Left lung (tissue), 10 donors: ENCODE results near the gene TMEM204. TPM values are rescaled to one million over a fixed set of nuclear protein-coding genes. Genes with fewer than 3 reads are reported as not detected.

Experiments used
- ATAC-seq: fragments of 200-7000 bp; cut with Tn5 transposase; one replicate; pipeline ENCODE4 v1.9.1; 2020; ENCODE audit warnings: moderate library complexity
- DNase-seq, 4 donors: peaks; one replicate each; pipeline ENCODE4 v3.0.0-alpha.2; 2013 to 2020
- H3K27ac ChIP-seq, 2 donors: fragments of 200-600 bp; sonication (generic) in 1 of 2; one replicate each; pipeline versions ENCODE4 v1.5.0 to v1.8.0; 2020 to 2021
- H3K27me3 ChIP-seq, 2 donors: fragments of 200-600 bp; sonication (generic) in 1 of 2; one replicate each; pipeline versions ENCODE4 v1.5.0 to v1.8.0; 2020 to 2021
- H3K36me3 ChIP-seq, 2 donors: fragments of 200-600 bp; sonication (generic) in 1 of 2; one replicate each; pipeline versions ENCODE4 v1.5.0 to v1.8.0; 2020 to 2021
- H3K4me1 ChIP-seq, 2 donors: fragments of 200-600 bp; one replicate each; pipeline ENCODE4 v1.8.0; 2021
- H3K4me3 ChIP-seq, 2 donors: fragments of 200-600 bp; sonication (generic) in 1 of 2; one replicate each; pipeline versions ENCODE4 v1.5.0 to v1.8.0; 2020 to 2021; ENCODE audit warnings: mild to moderate bottlenecking in 1 of 2
- H3K9me3 ChIP-seq, 2 donors: fragments of 200-600 bp; sonication (generic) in 1 of 2; one replicate each; pipeline versions ENCODE4 v1.5.0 to v1.8.0; 2020 to 2021
- CTCF ChIP-seq, 2 donors: fragments of 200-600 bp; sonication (generic) in 1 of 2; IDR thresholded peaks; one replicate each; pipeline versions ENCODE4 v1.5.0 to v1.8.0; 2021; ENCODE audit warnings: antibody characterized with exemption in 2 of 2
- intact Hi-C, 2 donors: fragments of 100-400 bp; cut with DNase I; formaldehyde crosslinking; loops; one replicate each; pipeline versions ENCODE4 v1.11.2 to v1.14.2; 2022
- polyA plus RNA-seq, 6 donors: library from polyadenylated mRNA; unstranded; fragments of 120-200 nt; gene quantifications; one replicate each; pipeline ENCODE4 v1.2.1, GENCODE V29; 2013; ENCODE audit not compliant: insufficient read length in 6 of 6
- total RNA-seq, 2 donors: library from RNA; stranded (reverse); fragmentation: NEBNext Ultra II Directional; extraction: Animal tissue kit (Norgen Biotek cat#: 25700); gene quantifications; one replicate each; pipeline ENCODE4 v1.2.1, GENCODE V29; 2021
- donor health status: DM: no; HTN: yes; CAD: no.
- donor health status: DM: no; HTN: no; CAD: no.

TMEM204 gene
- total and polyA plus RNA-seq, 8 donors = 15.4 to 28.7 (median 19.8) TPM

DNA sequence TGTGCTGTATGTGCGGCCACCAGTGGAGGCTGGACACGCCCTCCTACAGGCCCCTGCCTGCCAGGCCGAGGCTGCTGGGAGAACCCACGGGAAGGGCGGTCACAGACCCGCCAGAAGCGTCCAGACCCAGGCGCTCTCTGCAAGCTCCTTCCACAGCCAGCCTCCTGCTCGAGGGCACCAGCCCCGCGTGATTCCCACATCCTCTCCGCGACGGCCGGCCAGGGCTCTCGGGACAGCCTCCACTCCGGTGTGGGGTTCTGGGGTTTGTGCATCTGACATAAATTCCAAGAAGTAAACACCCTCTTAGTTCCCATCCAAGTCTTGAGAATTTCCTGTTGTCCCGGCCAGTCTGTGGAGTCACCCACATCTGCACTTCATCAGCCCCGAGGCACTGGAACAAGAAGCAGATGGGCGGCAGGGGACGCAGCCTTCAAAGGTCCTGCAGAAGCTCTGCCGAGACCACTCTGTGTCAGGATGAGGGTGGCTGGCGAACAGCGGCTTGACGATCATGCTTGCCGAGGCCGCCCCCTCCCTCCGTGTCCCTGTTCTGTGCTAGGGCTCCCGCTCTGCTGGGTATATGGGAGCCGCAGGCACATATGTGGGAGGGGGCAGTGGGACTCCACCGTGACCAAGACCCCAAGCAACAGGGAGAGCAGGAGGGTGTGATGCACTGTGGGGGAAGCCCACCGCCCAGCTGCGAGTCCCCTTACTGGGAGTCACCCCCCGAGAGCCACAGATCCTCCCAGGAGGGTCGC lies 2.4 kb upstream of the TMEM204 start:
- Histone ChIP-seq H3K36me3 (peaks cover 0 to 2% of the 10 kb centered on the region in 2 donors), H3K4me3 (no peak overlapping the region), H3K9me3 (no peaks in the 10 kb centered on the region), H3K27ac (peak overlapping the region; percentile 82), H3K4me1 (peaks cover 17 to 39% of the 10 kb centered on the region in 2 donors), H3K27me3 (peaks cover 0 to 20% of the 10 kb centered on the region in 2 donors)
- intact Hi-C loops = no loop called here
- DNase-seq (peak in 3 of 4 donors; percentile 62 to 79 (median 71)), ATAC-seq (peak; percentile 8)
- TF ChIP-seq CTCF (IDR thresholded peaks at IDR 0.05) = no peak

- no peaks in the 10 kb centered on the region for H3K9me3 ChIP-seq
- TF ChIP-seq CTCF (IDR thresholded peaks at IDR 0.05) = no peak
- peaks cover 0 to 20% of the 10 kb centered on the region in 2 donors for H3K27me3 ChIP-seq
- intact Hi-C loops = no loop called here
- peaks cover 17 to 40% of the 10 kb centered on the region in 2 donors for H3K4me1 ChIP-seq
- DNase-seq (no peak), ATAC-seq (no peak)
- H3K36me3 ChIP-seq = peaks cover 0 to 8% of the 10 kb centered on the region in 2 donors
- H3K27ac ChIP-seq = peak overlapping the region; percentile 82
- no peak overlapping the region for H3K4me3 ChIP-seq
Measured at GRCh38 chr16:1531638-1531910, 1.9 kb upstream of the TMEM204 start.

GRCh38 chr16:1532081-1532760 lies 1.2 kb upstream of the TMEM204 start:
- no peaks in the 10 kb centered on the region for H3K9me3 ChIP-seq
- peaks cover 17 to 40% of the 10 kb centered on the region in 2 donors for H3K4me1 ChIP-seq
- peak overlapping the region in 1 of 2 donors; percentile 54 for H3K4me3 ChIP-seq
- H3K27me3 ChIP-seq = peaks cover 0 to 20% of the 10 kb centered on the region in 2 donors
- no peak for TF ChIP-seq CTCF (IDR thresholded peaks at IDR 0.05)
- DNase-seq = peak in 1 of 4 donors; percentile 67
- no peak for ATAC-seq
- H3K27ac ChIP-seq = peak overlapping the region; percentile 82
- intact Hi-C loops = no loop called here
- H3K36me3 ChIP-seq = peaks cover 0 to 14% of the 10 kb centered on the region in 2 donors

GRCh38 chr16:1532771-1533170 lies 695 bp upstream of the TMEM204 start:
- Histone ChIP-seq H3K4me1 (peaks cover 17 to 45% of the 10 kb centered on the region in 2 donors), H3K27ac (peak overlapping the region; percentile 82), H3K27me3 (peaks cover 0 to 20% of the 10 kb centered on the region in 2 donors), H3K4me3 (peak overlapping the region in 1 of 2 donors; percentile 54), H3K36me3 (peaks cover 0 to 20% of the 10 kb centered on the region in 2 donors), H3K9me3 (no peaks in the 10 kb centered on the region)
- intact Hi-C loops = no loop called here
- ATAC-seq (no peak), DNase-seq (no peak)
- TF ChIP-seq CTCF (IDR thresholded peaks at IDR 0.05) = no peak
